Right lobe of liver (tissue), 6 donors: Measurements from ENCODE around the gene FBXO8. TPM values are rescaled to one million over a fixed set of nuclear protein-coding genes. Genes with fewer than 3 reads are reported as not detected.

Source experiments
- ATAC-seq, 4 donors: fragments of 200-7000 bp; cut with Tn5 transposase; one replicate each; pipeline ENCODE4 v1.9.1; 2020; ENCODE audit warnings: mild to moderate bottlenecking in 4 of 4, moderate library complexity in 4 of 4
- DNase-seq, 3 donors: peaks; one replicate each; pipeline ENCODE4 v3.0.0-alpha.2; 2020
- H3K27ac ChIP-seq, 3 donors: fragments of 200-600 bp; one replicate each; pipeline ENCODE4 v1.8.0; 2022
- H3K27me3 ChIP-seq, 2 donors: fragments of 200-600 bp; one replicate each; pipeline ENCODE4 v1.8.0; 2022
- H3K36me3 ChIP-seq, 4 donors: fragments of 200-600 bp; sonication (generic) in 1 of 4; one replicate each; pipeline versions ENCODE4 v1.5.1 to v1.8.0; 2017 to 2022; ENCODE audit warnings: control low read depth in 1 of 4
- H3K4me1 ChIP-seq, 4 donors: fragments of 200-600 bp; sonication (generic) in 1 of 4; one replicate each; pipeline versions ENCODE4 v1.5.1 to v1.8.0; 2017 to 2022; ENCODE audit warnings: control low read depth in 1 of 4
- H3K4me3 ChIP-seq, 3 donors: fragments of 200-600 bp; one replicate each; pipeline ENCODE4 v1.8.0; 2022
- H3K9me3 ChIP-seq, 4 donors: fragments of 200-600 bp; sonication (generic) in 1 of 4; one replicate each; pipeline versions ENCODE4 v1.5.1 to v1.8.0; 2017 to 2022; ENCODE audit warnings: control low read depth in 1 of 4
- POLR2A ChIP-seq: fragments of 450-650 bp; IDR thresholded peaks from one replicate; pipeline ENCODE4 v1.6.1; 2017; ENCODE audit warnings: antibody characterized with exemption, mild to moderate bottlenecking
- WGBS: methylation state at CpG from one replicate; pipeline ENCODE4 v1.1.6; 2018; ENCODE audit warnings: low coverage, low lambda C conversion rate; ENCODE audit not compliant: insufficient coverage; ENCODE audit errors: missing lambda C conversion rate; 5-methylcytosine and 5-hydroxymethylcytosine counted together
- intact Hi-C, 2 donors: fragments of 100-400 bp; cut with DNase I; formaldehyde crosslinking; loops; one replicate each; pipeline versions ENCODE4 v1.11.2 to v1.14.1; 2022
- long read RNA-seq: library from polyadenylated mRNA; unstranded; transcript quantifications from one replicate; pipeline ENCODE4 v2.0.0, GENCODE V29; 2019
- total RNA-seq, 6 experiments: library from RNA; depleted of rRNA in 2 of 6; stranded (reverse); fragments of >200 nt in 2 of 6; fragmentation: NEBNext Ultra II Directional in 3 of 6; extraction: Animal tissue kit (Norgen Biotek cat#: 25700) in 3 of 6; gene quantifications; one replicate each; pipeline versions ENCODE4 v1.1.0 to v1.2.4, GENCODE V29; 2016 to 2023
- TF ChIP-seq, protein P1 (sequence below), 4 donors: fragments of 200-600 bp in 3 of 4; fragments of 450-650 bp in 1 of 4; IDR thresholded peaks; one replicate each; pipeline versions ENCODE4 v1.5.1 to v1.8.0; 2016 to 2022; ENCODE audit warnings: antibody characterized with exemption in 4 of 4, mild to moderate bottlenecking in 2 of 4
- donor health status: DM: no; HTN: yes; CAD: no.
- donor health status: DM: no; HTN: no; CAD: no.
- donor health status: DM: no; HTN: no; CAD: no.
- donor health status: DM: no; HTN: yes; CAD: no.
- donor health status: DM: no; HTN: yes; CAD: no.

Gene FBXO8
- total RNA-seq: 10 to 100 TPM; 22.9 to 73.3 (median 29.3) TPM
- long read RNA-seq, partial matches to known transcripts: 0 of 4 reads
- long read RNA-seq, other reads (novel, unspliced or antisense): 1 of 4 reads

DNA sequence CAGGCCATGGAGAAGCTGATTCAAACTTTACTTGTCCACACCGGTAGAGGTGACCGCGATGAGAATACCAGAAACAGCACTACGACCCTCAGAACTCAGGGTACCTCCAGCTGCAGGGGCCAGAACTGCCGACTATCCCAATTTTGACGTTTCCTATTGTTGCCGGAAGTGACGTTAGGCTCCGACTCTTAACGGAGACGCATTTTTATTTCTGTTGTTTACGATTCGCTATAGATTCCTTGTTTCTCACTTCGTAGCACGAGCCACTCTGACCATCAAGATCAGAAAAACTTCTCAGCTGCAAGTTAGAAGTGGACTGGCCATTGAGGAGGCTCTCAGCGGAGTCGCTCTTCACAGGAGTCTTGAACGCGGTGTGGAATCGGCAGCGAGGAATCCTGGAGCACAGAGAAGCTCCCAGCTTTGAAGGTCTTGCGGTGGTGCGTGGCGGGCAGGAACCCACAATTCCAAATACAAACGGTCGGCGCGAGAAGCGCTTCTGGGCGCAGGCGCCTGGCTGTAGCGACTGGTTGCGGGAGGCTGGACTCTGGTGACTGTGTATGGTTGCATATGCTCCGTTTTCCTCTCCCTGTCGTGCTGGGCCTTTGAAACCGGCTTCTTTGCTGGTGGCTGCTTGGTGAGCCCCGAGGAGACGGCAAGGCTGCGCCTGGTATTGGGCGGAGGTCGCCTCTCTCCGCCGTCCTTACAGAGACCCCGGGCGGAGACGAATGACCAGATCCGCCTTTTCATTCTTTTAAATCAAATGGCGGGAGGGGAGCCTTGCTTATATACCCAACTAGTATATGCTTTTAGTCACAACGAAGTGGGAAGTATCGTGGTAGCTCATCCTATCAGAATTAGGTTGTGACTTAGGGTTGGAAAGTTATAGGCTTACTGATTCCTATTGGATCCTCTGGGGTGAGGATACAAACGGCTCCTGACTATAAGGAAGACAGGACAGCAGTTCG is at the start of gene FBXO8, which contains the start of gene CEP44:
Gene FBXO8 (minus strand): TSS at position 161 of the 965 bp plus-strand sequence. CDS start 20,575 bp downstream, outside the sequence.
Gene CEP44 (plus strand): TSS at position 405 of the 965 bp plus-strand sequence. CDS start 15,211 bp downstream, outside the sequence.
- Histone ChIP-seq H3K36me3 (no peaks in the 10 kb centered on the region), H3K4me1 (peaks cover 0 to 24% (median 7%) of the 10 kb centered on the region in 4 donors), H3K9me3 (no peaks in the 10 kb centered on the region), H3K27me3 (no peaks in the 10 kb centered on the region), H3K4me3 (peak within 1 kb of the TSS; percentile 74 to 84 (median 83)), H3K27ac (peak within 1 kb of the TSS; percentile 97 to 99 (median 98))
- no peak for TF ChIP-seq POLR2A
- TF ChIP-seq, protein P1, sequence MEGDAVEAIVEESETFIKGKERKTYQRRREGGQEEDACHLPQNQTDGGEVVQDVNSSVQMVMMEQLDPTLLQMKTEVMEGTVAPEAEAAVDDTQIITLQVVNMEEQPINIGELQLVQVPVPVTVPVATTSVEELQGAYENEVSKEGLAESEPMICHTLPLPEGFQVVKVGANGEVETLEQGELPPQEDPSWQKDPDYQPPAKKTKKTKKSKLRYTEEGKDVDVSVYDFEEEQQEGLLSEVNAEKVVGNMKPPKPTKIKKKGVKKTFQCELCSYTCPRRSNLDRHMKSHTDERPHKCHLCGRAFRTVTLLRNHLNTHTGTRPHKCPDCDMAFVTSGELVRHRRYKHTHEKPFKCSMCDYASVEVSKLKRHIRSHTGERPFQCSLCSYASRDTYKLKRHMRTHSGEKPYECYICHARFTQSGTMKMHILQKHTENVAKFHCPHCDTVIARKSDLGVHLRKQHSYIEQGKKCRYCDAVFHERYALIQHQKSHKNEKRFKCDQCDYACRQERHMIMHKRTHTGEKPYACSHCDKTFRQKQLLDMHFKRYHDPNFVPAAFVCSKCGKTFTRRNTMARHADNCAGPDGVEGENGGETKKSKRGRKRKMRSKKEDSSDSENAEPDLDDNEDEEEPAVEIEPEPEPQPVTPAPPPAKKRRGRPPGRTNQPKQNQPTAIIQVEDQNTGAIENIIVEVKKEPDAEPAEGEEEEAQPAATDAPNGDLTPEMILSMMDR (IDR thresholded peaks at IDR 0.05): no peak
- intact Hi-C loops: no loop called here
- DNase-seq (peak; percentile 69 to 84 (median 80)), ATAC-seq (peak; percentile 79 to 85 (median 84))
- 1% methylated on average over 38 of the region's 52 CpGs for WGBS

DNA sequence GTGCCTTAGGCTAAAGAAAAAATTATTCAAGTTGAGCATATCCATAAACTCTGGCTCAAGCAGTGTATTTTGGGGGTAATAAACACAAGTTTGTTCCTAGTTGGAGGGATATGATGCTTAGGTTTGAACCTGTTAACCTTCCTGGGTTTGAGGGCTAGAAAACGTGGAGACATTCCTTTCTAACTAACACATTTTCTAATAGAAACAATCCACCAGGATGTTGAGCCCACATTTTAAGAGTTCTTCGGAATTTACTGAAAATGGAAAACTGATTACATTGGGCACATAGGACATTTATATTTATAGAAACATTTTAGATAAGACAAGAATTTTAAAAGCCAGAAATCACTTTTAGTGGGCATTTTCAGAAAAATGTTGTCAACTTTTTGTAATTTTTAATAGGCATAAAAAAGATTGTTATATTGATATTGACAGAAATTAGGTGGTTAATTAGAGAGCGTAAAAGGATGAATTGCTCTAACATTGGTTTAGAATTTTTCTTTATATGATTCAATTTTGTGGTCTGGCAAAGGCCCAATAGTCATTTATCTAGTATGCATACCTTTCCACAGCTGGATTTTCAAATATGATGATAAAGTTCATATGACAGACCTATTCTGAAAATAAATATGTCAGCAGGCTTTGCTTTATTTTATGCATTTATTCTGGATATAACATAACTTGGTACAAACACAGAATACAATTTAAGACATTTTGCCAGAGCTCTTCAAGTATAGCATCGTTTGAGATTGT is 49.5 kb upstream of the FBXO8 start:
- no peaks in the 10 kb centered on the region for H3K4me1 ChIP-seq
- no peaks in the 10 kb centered on the region for H3K27me3 ChIP-seq
- no peaks in the 10 kb centered on the region for H3K9me3 ChIP-seq
- ATAC-seq (no peak), DNase-seq (no peak)
- 73% methylated on average over 4 of the region's 4 CpGs for WGBS
- no peak overlapping the region for H3K27ac ChIP-seq
- intact Hi-C loops: no loop called here
- no peaks in the 10 kb centered on the region for H3K36me3 ChIP-seq
- TF ChIP-seq, protein P1 (IDR thresholded peaks at IDR 0.05): no peak
- no peak for TF ChIP-seq POLR2A
- no peak overlapping the region for H3K4me3 ChIP-seq

- Histone ChIP-seq H3K4me1 (no peaks in the 10 kb centered on the region), H3K9me3 (no peaks in the 10 kb centered on the region), H3K36me3 (no peaks in the 10 kb centered on the region), H3K4me3 (no peak overlapping the region), H3K27me3 (no peaks in the 10 kb centered on the region), H3K27ac (no peak overlapping the region)
- DNase-seq (no peak), ATAC-seq (no peak)
- WGBS: 74% methylated on average over 2 of the region's 2 CpGs
- no peak for TF ChIP-seq POLR2A
- TF ChIP-seq, protein P1 (IDR thresholded peaks at IDR 0.05): no peak
- intact Hi-C loops: no loop called here
Measured at GRCh38 chr4:174324725-174325124, 41.3 kb upstream of the FBXO8 start.

DNA sequence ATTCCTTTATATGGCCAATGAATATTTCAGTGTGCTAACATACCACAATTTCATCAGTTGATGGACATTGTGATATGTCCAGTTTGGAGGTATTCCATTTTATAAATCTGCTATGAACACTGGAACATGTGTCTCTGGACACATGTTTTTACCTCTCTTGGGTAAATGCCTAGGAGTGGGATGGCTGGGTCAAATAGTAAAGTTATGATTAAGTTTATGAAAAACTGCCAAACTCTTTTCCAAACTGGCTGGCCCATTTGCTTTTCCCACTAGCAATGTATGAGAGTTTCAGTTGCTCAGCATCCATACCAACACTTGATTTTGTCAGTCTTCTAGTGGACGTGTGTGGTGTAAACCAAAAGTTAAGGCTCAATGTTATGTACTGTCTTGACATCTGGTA is 40.8 kb upstream of the FBXO8 start:
- ATAC-seq: no peak
- no peak for DNase-seq
- TF ChIP-seq POLR2A: no peak
- TF ChIP-seq, protein P1 (IDR thresholded peaks at IDR 0.05): no peak
- H3K27ac ChIP-seq: no peak overlapping the region
- H3K27me3 ChIP-seq: no peaks in the 10 kb centered on the region
- H3K36me3 ChIP-seq: no peaks in the 10 kb centered on the region
- no peaks in the 10 kb centered on the region for H3K4me1 ChIP-seq
- intact Hi-C loops: no loop called here
- WGBS: 86% methylated on average over 1 of the region's 1 CpG
- H3K4me3 ChIP-seq: no peak overlapping the region
- no peaks in the 10 kb centered on the region for H3K9me3 ChIP-seq
